DND-41 (cell line): ENCODE data around the gene AP1S3.

Experiments
- EZH2 ChIP-seq: IDR thresholded peaks from 3 replicates; pipeline ENCODE4 v1.6.1; 2012; ENCODE audit warnings: borderline replicate concordance, low read depth, mild to moderate bottlenecking, moderate library complexity, low read length, inconsistent platforms; ENCODE audit not compliant: severe bottlenecking
- TF ChIP-seq, protein P1 (sequence below): IDR thresholded peaks from 2 replicates; pipeline ENCODE4 v1.5.1; 2012; ENCODE audit warnings: borderline replicate concordance, low read length, moderate library complexity, mild to moderate bottlenecking; ENCODE audit not compliant: poor library complexity, severe bottlenecking; ENCODE audit errors: extremely low read depth

GRCh38 chr2:223735035-223735640 lies 102.2 kb downstream of the AP1S3 start:
- TF ChIP-seq, protein P1, sequence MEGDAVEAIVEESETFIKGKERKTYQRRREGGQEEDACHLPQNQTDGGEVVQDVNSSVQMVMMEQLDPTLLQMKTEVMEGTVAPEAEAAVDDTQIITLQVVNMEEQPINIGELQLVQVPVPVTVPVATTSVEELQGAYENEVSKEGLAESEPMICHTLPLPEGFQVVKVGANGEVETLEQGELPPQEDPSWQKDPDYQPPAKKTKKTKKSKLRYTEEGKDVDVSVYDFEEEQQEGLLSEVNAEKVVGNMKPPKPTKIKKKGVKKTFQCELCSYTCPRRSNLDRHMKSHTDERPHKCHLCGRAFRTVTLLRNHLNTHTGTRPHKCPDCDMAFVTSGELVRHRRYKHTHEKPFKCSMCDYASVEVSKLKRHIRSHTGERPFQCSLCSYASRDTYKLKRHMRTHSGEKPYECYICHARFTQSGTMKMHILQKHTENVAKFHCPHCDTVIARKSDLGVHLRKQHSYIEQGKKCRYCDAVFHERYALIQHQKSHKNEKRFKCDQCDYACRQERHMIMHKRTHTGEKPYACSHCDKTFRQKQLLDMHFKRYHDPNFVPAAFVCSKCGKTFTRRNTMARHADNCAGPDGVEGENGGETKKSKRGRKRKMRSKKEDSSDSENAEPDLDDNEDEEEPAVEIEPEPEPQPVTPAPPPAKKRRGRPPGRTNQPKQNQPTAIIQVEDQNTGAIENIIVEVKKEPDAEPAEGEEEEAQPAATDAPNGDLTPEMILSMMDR, result no peak
- TF ChIP-seq EZH2, result no peak
